Adrenal gland (tissue), 5 donors: ENCODE measurements around the gene SFN.

Experiments
- POLR2A ChIP-seq, 2 donors: fragments of 450-650 bp; IDR thresholded peaks; one replicate each; pipeline ENCODE4 v1.6.1; 2017; ENCODE audit warnings: antibody characterized with exemption in 2 of 2, mild to moderate bottlenecking in 2 of 2, moderate library complexity in 1 of 2
- TF ChIP-seq, protein P1 (sequence below), 6 experiments: fragments of 450-650 bp in 4 of 6; fragments of 200-600 bp in 2 of 6; sonication (generic) in 1 of 6; IDR thresholded peaks; 1 replicate in 5 of 6; 2 replicates in 1 of 6; pipeline versions ENCODE4 v1.5.1 to v1.8.0; 2016 to 2021; ENCODE audit warnings: antibody characterized with exemption in 6 of 6, mild to moderate bottlenecking in 2 of 6, moderate library complexity in 1 of 6
- donor health status: DM: no; HTN: no; CAD: no.

DNA sequence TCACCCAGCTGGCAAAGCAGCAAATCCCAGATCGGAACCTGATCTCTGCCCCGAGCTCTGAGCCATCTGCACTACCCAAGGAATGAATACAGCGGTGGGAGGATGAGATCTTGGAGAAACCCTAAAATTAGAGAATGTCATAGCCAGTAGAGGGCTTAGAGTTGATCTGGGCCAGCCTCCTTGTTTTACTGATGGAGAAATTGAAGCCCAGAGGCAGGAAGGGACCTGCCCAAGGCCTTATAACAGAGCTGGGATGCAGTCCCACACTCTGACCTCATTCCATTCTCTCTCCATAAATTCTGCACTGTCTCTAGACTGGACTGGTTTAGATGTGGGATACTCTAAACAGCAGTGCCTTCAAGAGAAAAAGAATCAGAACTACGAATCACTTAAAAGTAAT, 4.8 kb upstream of the SFN start:
- TF ChIP-seq, protein P1, sequence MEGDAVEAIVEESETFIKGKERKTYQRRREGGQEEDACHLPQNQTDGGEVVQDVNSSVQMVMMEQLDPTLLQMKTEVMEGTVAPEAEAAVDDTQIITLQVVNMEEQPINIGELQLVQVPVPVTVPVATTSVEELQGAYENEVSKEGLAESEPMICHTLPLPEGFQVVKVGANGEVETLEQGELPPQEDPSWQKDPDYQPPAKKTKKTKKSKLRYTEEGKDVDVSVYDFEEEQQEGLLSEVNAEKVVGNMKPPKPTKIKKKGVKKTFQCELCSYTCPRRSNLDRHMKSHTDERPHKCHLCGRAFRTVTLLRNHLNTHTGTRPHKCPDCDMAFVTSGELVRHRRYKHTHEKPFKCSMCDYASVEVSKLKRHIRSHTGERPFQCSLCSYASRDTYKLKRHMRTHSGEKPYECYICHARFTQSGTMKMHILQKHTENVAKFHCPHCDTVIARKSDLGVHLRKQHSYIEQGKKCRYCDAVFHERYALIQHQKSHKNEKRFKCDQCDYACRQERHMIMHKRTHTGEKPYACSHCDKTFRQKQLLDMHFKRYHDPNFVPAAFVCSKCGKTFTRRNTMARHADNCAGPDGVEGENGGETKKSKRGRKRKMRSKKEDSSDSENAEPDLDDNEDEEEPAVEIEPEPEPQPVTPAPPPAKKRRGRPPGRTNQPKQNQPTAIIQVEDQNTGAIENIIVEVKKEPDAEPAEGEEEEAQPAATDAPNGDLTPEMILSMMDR (IDR thresholded peaks at IDR 0.05) = no peak
- no peak for TF ChIP-seq POLR2A (IDR thresholded peaks at IDR 0.05)
